ENCODE results near the gene TPRG1. TPM values are rescaled to one million over a fixed set of nuclear protein-coding genes. Genes with fewer than 3 reads are reported as not detected.
A peak's percentile ranks its signal among the peaks of the same experiment; 100 is the strongest.

TPRG1 gene
- total RNA-seq, 1 experiment from 2014 or later, result 2.0 TPM

DNA sequence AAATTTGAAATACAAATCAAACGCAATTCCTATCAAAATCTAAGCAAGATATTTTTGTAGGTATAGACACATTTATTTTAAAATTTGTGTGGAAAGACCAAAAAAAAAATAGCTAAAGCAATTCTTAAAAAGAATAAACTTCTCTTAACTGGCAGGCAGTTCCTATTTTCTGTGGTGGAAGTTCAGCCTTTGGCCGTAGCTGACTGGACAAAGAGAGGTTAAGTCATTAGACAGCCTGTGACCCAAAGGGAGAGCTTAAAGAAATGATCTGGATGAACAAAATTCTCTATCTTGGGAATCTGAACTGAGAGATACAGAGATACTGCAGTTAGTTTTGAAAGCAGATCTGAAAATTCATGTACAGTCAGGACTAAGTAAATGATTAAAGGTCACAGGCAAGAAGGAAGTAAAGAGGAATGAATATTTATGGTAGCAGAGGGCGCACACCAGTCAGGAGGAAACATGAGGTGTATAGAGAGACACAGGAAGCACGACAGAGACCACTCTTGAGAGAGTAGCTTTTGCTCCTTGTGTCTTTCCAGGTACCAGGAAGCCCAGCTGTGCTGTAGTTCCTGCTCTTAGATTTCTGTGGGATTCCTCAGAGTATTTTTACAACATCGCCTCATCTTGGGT lies 57.5 kb downstream of the TPRG1 start:
- no peak for DNase-seq (ENCODE audit: low read depth)

DNA sequence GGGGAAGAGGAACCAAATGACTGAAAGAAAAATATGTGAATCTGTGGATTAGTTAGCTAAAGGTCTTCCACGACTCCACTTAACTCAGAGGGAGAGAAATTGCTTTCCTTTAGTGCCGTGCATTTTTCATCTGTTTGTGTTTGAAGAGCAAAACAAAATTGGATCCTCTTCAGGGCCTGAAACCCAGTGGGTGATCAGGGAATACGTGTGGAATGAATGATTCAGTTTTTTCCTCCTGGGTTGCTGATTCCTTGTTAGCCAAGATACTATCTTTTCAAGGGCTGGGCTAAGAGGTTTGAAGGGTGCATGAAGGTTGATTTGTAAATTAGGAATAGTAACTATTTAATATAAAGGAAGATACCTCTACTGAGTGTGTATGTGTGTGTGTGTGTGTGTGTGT lies 61.0 kb downstream of the TPRG1 start:
- DNase-seq (ENCODE audit: low read depth), result no peak

DNA sequence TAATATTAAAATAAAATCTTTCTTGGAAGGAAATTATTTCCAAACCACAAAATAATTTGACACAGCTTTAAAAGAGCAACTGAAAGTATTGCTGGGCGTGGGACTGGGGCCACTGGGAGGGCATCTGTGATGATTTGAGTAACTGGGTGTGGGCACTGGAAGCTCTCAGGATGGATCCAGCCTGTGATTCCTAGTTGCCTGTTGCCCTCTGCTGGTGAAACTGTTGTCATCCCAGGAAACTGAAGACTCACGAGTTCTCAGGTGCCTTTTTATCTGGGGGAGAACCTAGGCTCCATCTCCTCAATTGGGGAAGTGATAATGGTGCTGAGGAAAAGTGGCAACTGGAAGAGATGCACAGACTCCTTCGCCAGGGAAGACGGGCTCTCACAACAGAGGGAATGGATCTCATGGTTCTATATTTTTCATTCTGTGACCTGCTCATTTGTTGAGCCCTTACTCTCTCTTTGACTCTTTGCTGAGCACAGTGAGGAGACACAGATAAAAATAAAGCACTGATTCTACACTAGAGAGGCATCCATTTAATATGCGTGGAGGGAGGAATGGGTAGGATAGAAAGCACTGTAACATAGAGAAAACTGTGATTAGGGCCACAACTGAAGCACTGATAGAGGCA lies 61.6 kb downstream of the TPRG1 start:
- peak; percentile 76 for DNase-seq (ENCODE audit: low read depth)

DNA sequence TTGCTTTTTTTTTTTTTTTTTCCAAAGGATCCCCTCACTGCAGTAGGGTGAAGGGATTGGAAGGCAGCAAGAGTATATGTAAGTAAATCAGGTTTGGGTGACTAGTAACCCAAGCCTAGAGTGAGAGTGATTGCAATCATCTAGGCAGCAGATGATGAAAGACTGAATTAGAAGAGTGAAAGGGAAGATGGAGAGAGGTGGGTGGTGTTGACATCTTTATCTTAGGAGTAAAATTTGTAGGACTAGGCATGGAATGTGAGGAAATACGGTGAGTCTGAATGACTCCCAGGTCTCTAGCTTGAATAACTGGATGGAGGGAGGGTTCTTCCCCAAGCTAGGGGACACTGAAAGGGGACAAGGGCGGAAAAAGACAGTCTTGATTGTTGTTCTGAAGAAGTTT lies 63.4 kb downstream of the TPRG1 start:
- no peak for DNase-seq (ENCODE audit: low read depth)

DNA sequence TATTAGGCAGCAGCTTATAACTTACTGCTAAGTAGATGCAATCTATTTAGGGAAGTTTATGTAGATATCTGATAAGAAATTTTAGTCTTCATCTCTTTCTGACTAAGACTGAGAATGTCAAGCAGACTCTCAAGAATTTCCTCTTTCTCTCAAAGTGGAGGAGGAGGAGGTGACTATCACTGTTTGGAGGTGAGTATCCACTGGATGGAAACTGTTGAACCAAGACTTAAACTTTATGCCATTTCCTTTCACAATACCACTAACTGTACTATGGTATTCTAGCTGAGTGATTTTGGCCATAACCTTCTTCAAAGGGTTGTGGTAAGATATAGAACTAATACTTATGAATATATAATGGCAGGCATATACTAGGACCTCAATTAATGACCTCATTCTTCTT lies 64.6 kb downstream of the TPRG1 start:
- no peak for DNase-seq (ENCODE audit: low read depth)

DNA sequence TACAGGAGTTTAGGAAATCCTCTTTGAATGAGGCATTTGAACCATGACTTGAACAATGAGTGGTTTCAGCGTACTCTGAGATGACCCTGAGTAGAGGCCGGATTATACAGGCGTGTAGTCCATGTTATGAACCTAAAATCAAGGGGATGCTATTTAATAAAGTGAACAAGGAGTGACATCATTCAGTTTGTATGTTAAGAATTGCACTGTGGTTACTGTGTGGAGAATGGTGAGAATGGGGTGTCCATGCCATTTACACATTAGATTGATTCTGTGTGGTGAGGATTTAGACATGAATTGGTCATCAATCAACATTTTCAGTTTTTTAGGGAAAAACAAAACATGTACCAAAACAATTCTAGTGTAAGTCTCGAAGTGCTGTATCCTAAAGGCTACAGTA lies 65.8 kb downstream of the TPRG1 start:
- no peak for DNase-seq (ENCODE audit: low read depth)

DNA sequence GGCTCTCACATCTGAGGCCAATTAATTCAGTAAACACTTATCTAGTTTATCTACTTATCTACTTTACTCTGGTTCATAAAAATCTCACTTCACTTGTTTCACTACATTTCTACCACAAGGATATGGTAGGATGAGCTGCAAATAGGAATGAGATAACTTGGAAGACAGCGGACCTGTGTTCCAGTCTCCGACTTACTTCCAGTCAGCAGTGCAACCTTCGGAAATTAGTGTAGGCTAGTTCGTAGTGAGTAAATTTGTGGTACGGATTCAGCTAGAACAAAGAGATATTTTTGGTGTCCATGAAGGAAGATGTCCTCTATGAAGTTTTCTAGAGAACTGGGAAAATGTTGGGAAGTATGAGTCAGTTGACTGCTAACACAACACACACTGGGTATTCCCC lies 66.3 kb downstream of the TPRG1 start:
- DNase-seq (ENCODE audit: low read depth), result no peak

DNA sequence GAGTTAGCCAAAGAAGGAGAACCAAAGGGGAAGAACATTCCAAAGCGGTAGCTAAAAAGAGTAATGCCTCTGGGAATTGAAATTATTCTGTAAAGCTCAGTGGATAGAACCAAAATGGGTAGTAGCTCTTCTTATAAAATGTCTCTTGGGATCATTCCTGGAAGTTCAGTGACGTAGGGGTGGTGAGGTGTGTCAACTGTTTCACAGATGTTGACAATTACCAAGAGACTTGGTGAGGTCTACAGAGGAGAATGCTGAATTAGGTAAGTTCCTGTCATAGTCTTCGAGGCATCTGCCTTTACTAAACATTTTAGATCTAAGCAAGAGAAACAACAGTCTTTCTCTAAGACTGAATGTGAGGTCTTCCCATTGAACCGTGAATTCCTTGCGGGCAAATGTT lies 67.8 kb downstream of the TPRG1 start:
- no peak for DNase-seq (ENCODE audit: low read depth)

DNA sequence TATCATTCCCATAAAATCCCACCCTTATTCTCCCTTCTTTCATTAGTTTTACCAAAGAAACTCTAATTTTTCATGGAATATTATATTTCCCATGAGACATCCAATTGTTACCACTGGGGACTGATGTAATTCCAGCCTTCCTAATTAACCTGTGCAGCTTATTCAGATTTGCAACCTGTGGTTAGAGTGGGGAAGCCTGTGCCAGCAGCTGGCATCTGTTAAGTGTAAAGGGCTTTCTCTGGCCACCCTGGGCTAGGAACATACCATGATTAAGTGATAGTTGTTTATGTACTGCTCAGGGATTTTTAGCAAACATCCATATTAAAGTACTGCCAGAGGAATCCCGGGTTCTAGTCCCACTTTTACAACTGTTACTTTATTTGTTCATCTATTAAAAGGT lies 78.2 kb downstream of the TPRG1 start:
- DNase-seq (ENCODE audit: low read depth), result no peak

DNA sequence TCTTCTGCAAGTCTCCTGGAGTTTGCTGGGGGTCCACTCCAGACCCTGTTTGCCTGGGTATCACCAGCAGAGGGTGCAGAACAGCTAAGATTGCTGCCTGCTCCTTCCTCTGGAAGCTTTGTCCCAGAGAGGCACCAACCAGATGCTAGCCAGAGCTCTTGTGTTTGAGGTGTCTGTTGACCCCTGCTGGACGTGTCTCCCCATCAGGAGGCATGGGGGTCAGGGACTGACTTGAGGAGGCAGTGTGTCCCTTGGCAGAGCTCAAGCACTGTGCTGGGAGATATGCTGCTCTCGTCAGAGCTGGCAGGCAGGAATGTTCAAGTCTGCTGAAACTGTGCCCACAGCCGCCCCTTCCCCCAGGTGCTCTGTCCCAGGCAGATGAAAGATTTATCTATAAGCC lies 86.5 kb downstream of the TPRG1 start:
- DNase-seq (ENCODE audit: low read depth), result no peak

DNA sequence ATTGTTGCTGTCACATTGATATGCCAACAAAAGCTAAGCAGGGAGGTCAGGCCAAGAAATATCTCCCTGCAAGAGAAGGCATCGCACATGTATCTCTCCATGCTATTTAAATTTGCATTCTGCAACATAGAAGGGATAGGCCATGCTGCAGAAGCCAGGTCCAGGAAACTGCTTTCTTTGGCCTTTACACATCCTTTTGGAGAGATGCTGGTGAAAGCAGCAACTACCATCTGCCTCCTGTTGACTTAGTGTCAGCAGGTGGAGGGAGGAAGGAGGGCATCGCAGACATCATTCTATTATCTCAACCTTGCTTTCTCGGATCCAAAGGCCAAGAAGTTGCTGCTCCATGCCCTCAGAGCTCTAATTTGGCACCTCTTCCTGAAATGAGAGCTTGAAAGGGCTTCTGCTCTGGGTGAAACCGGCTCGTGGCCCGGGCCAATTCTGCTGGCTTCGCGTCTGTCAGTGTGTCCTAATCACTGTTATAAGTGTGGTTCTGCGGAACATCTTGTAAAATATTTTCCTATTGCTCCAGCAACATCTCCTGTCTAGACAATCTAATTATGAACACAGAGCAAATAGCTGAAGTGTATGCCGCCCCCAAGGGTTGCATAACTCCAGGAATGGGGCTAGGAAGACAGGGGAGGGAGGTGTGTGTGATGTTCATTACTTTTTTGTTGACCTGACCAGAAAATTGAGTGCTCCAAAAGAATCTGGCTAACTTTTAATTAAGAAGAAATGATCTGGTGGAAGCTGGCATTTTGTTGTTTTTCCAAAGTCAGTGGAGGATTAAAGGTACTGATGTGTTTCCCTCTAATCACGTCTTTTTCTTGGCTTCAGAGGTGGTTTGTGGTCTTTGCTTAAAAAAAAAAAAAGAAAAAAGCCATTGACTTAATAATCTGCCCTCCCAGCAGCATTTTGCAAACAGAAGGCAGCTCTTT lies 89.1 kb downstream of the TPRG1 start:
- no peak for DNase-seq (ENCODE audit: low read depth)

DNA sequence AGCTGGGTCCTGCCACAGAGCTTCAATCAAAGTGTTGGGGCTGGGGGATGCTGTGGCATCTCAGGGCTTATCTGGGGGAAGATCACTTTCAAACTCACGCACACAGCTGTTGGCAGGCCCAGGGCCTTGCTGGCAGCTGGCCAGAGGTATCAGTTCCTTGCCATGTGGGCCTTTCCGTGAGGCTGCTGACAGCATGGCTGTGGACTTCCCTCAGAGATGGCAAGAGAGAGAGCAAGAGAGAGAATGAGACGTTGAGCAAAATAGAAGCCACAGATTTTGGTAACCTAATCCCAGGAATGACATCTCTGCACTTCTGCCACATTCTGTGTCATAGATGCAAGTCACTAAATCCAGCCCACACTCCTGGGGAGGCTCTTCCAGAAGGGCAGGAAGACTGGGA lies 91.0 kb downstream of the TPRG1 start:
- DNase-seq (ENCODE audit: low read depth), result peak; percentile 73

DNA sequence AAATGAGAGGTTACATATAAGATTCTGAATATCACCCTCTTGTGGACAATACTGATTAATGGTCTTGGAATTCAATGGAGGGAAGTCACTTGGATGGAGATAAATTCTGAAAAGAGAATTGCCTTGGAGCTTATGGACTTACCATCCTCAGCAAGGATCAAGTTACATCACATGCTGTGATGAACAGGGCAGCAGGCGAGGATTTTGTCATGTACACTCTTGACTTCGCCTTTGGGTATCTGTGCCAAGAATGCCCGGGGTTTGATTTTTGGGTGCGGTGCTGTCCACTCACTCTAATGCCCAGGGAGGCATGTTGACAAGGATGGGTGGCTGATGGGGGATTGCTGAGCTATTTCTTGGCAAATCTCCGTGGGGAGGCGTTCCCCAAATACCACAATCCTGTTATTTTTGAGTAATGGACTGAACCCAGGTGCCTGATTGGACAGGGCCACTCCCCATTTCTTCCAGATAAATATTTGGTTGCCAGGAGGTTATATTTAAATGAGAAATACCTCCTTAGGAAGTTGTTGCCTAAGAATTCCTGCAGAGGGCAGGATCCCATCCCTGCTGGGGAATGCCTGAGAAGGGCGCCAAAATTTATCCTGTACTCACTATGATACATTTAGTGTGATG lies 96.3 kb downstream of the TPRG1 start:
- peak; percentile 93 for DNase-seq (ENCODE audit: low read depth)

DNA sequence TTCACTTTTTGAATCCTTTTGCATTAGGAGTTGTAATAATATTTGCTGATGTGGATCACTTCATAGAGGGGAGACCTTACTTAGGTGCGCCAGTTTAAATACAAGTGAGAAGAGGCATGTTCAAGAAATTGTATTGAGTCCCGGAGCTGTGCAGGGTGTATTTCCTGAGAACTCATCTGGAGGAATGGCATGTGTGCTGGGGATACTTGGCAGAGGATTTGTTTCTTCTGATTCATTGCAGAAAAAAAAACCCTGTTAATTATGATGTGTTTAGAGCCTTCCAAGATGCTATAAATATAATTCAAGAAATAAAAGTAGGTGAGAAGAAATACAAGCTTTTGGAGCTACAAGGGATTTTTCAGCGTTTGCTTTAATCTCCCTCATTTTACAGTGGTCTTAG lies 97.6 kb downstream of the TPRG1 start:
- peak; percentile 73 for DNase-seq (ENCODE audit: low read depth)

DNA sequence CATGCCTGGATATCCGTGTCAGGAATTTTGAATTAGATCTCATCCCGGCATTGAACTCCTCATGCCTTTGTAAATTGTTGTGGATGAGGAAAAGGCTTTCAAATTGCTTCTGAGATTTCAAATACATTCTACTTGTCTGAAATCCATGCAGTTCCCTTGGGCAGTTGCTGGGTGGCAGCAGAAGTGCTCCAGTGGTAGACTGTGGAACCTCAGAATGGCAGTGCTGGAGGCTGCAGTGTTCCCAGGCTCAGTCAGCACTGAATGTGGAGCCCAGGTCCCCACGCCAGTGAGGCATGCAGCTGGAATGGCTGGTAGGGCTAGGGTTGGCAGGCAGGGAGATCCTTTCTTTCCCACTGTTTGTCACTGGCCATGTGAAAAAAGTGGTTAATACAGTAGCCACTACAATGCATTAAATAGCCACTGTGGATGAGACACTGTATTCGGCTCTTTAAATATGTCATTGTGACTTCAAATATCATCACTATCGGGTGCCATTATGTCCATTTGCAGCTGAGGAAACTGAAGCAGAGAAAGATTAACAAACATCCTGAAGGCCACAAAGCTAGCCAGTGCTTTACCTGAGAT lies 98.6 kb downstream of the TPRG1 start:
- peak; percentile 94 for DNase-seq (ENCODE audit: low read depth)

DNA sequence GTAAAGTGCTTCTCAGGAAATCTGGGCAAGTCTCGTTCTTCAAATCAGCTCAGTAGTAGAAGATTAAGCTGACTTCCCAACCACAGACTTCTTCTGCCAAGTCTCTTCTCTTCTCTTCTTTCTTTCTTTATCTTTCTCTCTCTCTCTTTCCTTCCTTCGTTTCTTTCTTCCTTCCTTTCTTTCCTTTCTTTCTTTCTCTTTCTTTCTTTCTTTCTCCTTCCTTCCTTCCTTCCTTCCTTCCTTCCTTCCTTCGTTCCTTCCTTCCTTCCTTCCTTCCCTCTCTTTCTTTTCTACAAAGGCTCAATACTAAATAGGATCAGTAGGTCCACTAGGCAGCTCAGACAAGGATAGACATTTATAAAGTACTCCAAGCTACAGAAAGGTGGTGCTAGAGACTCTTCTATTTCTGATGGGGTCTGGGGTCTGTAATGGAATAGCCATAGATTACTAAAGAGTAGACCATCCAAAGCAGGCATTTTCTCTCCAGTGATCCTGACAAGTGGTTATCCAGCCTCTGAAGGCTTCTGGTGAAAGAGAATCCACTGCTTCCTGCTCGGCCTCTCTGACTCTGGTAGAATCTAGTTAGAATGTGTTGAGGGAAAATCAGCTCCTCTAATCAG lies 100.8 kb downstream of the TPRG1 start:
- DNase-seq (ENCODE audit: low read depth), result peak; percentile 47

DNA sequence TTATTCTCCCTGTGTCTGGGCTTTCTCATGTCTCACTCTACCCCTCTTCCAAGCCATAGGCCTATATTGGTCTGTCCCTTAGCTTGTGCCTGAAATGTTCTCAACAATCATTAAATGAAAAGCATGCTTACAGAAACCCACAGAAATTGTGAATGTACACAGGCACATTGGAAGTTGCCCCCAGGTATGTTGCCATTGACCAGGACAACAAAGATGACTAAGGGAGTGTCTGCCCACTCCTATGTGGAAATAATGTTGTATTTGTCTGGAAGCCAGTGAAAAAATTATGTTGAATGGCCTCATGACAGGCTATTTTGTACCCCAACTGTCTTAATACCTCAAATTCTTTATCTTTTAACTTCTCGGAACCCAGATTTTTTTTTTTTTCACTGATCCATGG lies 102.0 kb downstream of the TPRG1 start:
- DNase-seq (ENCODE audit: low read depth), result peak; percentile 63

DNA sequence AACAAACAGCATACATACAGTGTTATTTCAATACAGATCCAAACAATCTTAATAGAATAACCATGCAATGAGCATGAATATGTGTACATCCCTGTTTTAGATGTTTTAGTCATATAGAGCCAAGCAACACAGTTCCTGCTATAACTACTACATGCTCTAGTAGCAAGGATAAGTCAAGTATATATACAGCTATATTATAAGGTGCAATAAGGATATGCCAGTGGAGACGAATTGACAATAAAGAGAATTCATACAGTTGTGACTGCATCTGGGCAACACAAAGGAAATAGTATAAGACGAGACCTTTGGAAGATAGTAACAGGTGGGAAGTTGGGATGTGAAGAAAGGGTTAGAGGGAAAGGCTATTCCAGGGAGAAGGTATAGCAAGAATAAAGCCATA lies 103.4 kb downstream of the TPRG1 start:
- DNase-seq (ENCODE audit: low read depth), result no peak

DNA sequence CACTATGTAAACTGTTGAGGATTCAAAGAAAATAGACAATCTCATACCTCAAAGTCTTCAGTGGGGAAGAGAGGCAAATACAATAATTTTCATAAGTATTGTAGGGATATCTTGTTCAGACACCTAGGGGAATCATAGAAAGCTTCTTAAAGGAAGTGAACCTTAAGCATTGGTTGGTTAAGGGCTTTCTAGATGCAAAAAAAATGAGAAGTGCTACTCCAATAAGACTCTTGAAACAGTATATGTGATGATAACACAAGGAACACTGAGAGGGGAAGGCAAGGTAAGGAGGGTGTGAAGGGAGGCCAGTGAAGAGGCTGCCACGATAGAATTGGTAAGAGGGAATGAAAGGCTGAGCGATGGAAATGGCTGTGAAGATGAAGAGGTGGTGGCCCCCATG lies 104.1 kb downstream of the TPRG1 start:
- DNase-seq (ENCODE audit: low read depth), result no peak

DNA sequence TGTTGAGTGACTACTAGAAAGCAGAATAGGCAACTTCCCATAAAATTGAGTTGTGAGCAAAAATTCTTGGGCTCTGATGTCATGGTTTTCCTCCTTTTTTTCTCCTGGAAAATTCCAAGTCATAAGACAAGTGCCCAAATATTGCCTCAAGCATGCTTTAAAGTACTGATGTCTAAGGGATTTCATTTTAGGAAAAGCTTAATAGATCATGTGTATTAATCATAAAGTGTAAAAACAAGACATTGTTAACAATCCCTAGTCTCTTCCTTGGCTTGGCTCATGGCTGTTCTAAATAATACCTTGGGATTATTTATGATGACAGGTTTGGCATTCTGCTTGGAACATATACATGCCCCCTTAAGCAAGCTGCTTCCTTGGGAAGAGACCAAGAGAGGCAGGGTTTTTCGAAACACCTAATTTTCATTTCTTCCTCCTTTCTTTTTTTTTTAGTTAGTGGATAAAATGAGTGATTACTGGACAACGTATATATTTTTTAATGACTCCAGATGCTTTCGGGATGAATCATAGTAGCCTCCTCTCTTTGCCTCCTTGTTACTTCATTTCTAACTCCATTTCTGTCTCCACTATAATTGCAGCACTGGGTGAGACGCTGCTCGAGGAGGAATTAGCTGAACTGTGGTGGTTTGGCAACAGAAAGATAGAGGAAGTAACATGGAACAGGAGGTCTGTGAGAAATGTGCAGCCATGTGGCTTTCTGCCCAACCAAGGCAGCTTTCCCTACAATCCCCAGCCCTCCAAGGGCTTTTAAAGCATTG lies 104.9 kb downstream of the TPRG1 start:
- DNase-seq (ENCODE audit: low read depth), result peak; percentile 96

DNA sequence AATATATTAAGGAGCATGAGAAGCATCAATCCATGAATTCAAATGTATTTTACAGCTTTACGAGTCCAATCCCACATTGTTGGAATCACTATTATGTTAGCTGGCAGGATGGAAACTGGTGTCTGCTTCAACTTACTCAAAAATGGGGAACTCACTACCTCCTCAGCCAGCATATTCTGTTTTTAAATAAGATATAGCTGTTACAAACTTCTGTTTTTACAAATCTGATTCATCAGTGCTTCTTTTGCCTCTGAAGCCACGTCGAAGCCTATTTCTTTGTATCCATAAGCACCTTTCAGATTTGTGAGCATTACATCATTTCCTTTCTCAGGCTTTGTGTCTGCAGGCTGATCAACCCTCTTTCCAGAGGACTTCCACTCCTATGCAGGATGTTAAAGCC lies 105.9 kb downstream of the TPRG1 start:
- peak; percentile 21 for DNase-seq (ENCODE audit: low read depth)

Measured in RPMI7951 (cell line).